HepG2 (cell line): ENCODE results near the gene GABRB3. TPM values are rescaled to one million over a fixed set of nuclear protein-coding genes. Genes with fewer than 3 reads are reported as not detected.

Experiments
- ATAC-seq: fragments of 200-7000 bp; cut with Tn5 transposase; 3 replicates; pipeline ENCODE4 v1.9.1; 2020; ENCODE audit warnings: mild to moderate bottlenecking, moderate library complexity
- BruUV-seq: library from RNA; stranded (reverse); fragments of 400-500 nt; replicated peaks from 2 replicates; lab custom pipeline; 2021; lab: Mats Ljungman, UMichigan
- CTCF ChIA-PET: fragments of 300-600 bp; formaldehyde crosslinking; extraction: SDS; loops from one replicate; lab custom pipeline; 2021; ENCODE audit warnings: low total read pairs, inconsistent platforms, low intra/inter-chr PET ratio; lab: Yijun Ruan, JAX
- POLR2A ChIA-PET: fragments of 350-600 bp; sonication (Branson Sonifier 250); formaldehyde crosslinking; loops from one replicate; lab custom pipeline; 2020; ENCODE audit warnings: antibody characterized with exemption, inconsistent platforms; lab: Yijun Ruan, JAX
- DNase-seq: peaks from one replicate; pipeline ENCODE4 v3.0.0-alpha.2; 2015; ENCODE audit warnings: low spot score
- FAIRE-seq: peaks from 3 replicates; lab custom pipeline; 2011; peaks lifted over from hg19 to GRCh38; lab: Jason Lieb, UNC
- H2AFZ ChIP-seq: one replicate; pipeline ENCODE4 v1.6.1; 2011; ENCODE audit warnings: low read length, inconsistent platforms
- H3K27ac ChIP-seq: fragments of 300-600 bp; 3 replicates; pipeline ENCODE4 v1.8.0; 2011; ENCODE audit warnings: mixed run types, mild to moderate bottlenecking, mixed read lengths, low read length, inconsistent platforms; ENCODE audit not compliant: insufficient read depth; ENCODE audit errors: extremely low read length
- H3K27me3 ChIP-seq, 2 experiments: fragments of 200-600 bp in 1 of 2; 2 replicates in 1 of 2; 3 replicates in 1 of 2; pipeline versions ENCODE4 v1.6.0 to v1.8.0; 2011; ENCODE audit warnings: low read length in 2 of 2, mild to moderate bottlenecking in 2 of 2, moderate library complexity in 2 of 2, inconsistent platforms in 1 of 2; ENCODE audit not compliant: insufficient read depth in 2 of 2, control insufficient read depth in 1 of 2
- H3K36me3 ChIP-seq, 2 experiments: fragments of 200-600 bp in 1 of 2; replicated peaks in 1 of 2; 2 replicates in 1 of 2; 3 replicates in 1 of 2; pipeline versions ENCODE4 v1.5.1 to v1.8.0; 2011; ENCODE audit warnings: low read length in 2 of 2, inconsistent platforms in 1 of 2; ENCODE audit not compliant: insufficient read depth in 2 of 2, control insufficient read depth in 1 of 2
- H3K4me1 ChIP-seq: 2 replicates; pipeline ENCODE4 v1.5.1; 2012; ENCODE audit warnings: low read length, inconsistent platforms; ENCODE audit not compliant: insufficient read depth
- H3K4me2 ChIP-seq: 2 replicates; pipeline ENCODE4 v1.6.0; 2011; ENCODE audit warnings: low read depth, low read length, inconsistent platforms
- H3K4me3 ChIP-seq, 3 experiments: fragments of 200-600 bp in 1 of 3; sonication (generic), shearing (Covaris generic) in 1 of 3; replicated peaks in 1 of 3; 2 replicates each; pipeline ENCODE4 v1.5.1; 2011 to 2016; ENCODE audit warnings: low read length in 3 of 3, inconsistent platforms in 2 of 3, low read depth in 2 of 3, mild to moderate bottlenecking in 2 of 3, control low read depth in 1 of 3, mixed read lengths in 1 of 3; ENCODE audit not compliant: insufficient read depth in 1 of 3
- H3K79me2 ChIP-seq: one replicate; pipeline ENCODE4 v1.6.1; 2011; ENCODE audit warnings: low read length, inconsistent platforms; ENCODE audit not compliant: insufficient read depth
- H3K9ac ChIP-seq: 2 replicates; pipeline ENCODE4 v1.6.0; 2011; ENCODE audit warnings: mild to moderate bottlenecking, low read depth, low read length, inconsistent platforms; ENCODE audit not compliant: insufficient read depth
- H3K9me3 ChIP-seq: 2 replicates; pipeline ENCODE4 v1.5.1; 2012; ENCODE audit warnings: mild to moderate bottlenecking, low read length
- H4K20me1 ChIP-seq: 2 replicates; pipeline ENCODE4 v1.6.0; 2011; ENCODE audit warnings: inconsistent platforms, mild to moderate bottlenecking, low read length, moderate library complexity; ENCODE audit not compliant: insufficient read depth
- AGO2 ChIP-seq: fragments of 200-400 bp; formaldehyde crosslinking; optimal IDR thresholded peaks from 2 replicates; pipeline ENCODE3; 2017; ENCODE audit warnings: mild to moderate bottlenecking, low read depth, low read length, moderate library complexity
- BATF2 ChIP-seq: sonication (generic); formaldehyde crosslinking; IDR thresholded peaks from 2 replicates; pipeline ENCODE4 v1.8.0; 2022; ENCODE audit warnings: mild to moderate bottlenecking, missing genetic modification reagents, moderate library complexity
- CENPX ChIP-seq: sonication (generic); formaldehyde crosslinking; IDR thresholded peaks from 2 replicates; pipeline ENCODE4 v1.9.0; 2021; ENCODE audit warnings: mild to moderate bottlenecking, missing genetic modification reagents, moderate library complexity
- NR3C1 ChIP-seq: sonication (generic); formaldehyde crosslinking; IDR thresholded peaks from 2 replicates; pipeline ENCODE4 v1.4.0; 2020; ENCODE audit warnings: missing genetic modification reagents
- PAF1 ChIP-seq: IDR thresholded peaks from 2 replicates; pipeline ENCODE4 v1.6.1; 2016; ENCODE audit warnings: missing genetic modification reagents, missing compliant biosample characterization
- PPARG ChIP-seq: conservative IDR thresholded peaks from 2 replicates; pipeline ENCODE4 v1.6.1; 2016; ENCODE audit warnings: missing biosample characterization, missing genetic modification reagents
- RBAK ChIP-seq: sonication (generic); formaldehyde crosslinking; IDR thresholded peaks from 2 replicates; pipeline ENCODE4 v1.5.1; 2020; ENCODE audit warnings: mild to moderate bottlenecking, missing genetic modification reagents
- REL ChIP-seq: sonication (generic); formaldehyde crosslinking; conservative IDR thresholded peaks from 2 replicates; pipeline ENCODE4 v1.8.0; 2022; ENCODE audit warnings: mild to moderate bottlenecking, missing genetic modification reagents, moderate library complexity
- SMAD9 ChIP-seq: sonication (generic); formaldehyde crosslinking; IDR thresholded peaks from 2 replicates; pipeline ENCODE4 v1.5.1; 2020; ENCODE audit warnings: mild to moderate bottlenecking, missing genetic modification reagents
- TAF1 ChIP-seq: sonication (generic); formaldehyde crosslinking; IDR thresholded peaks from 2 replicates; pipeline ENCODE4 v1.4.0; 2020; ENCODE audit warnings: missing genetic modification reagents
- TERF1 ChIP-seq: sonication (generic); formaldehyde crosslinking; IDR thresholded peaks from 2 replicates; pipeline ENCODE4 v1.8.0; 2022; ENCODE audit warnings: mild to moderate bottlenecking, missing genetic modification reagents, moderate library complexity
- ZBED4 ChIP-seq: sonication (generic); formaldehyde crosslinking; IDR thresholded peaks from 2 replicates; pipeline ENCODE4 v1.4.0; 2020; ENCODE audit warnings: missing genetic modification reagents, borderline replicate concordance
- ZNF17 ChIP-seq: sonication (generic); formaldehyde crosslinking; IDR thresholded peaks from 2 replicates; pipeline ENCODE4 v1.5.0; 2020; ENCODE audit warnings: mild to moderate bottlenecking, missing genetic modification reagents
- ZNF326 ChIP-seq: sonication (generic); formaldehyde crosslinking; IDR thresholded peaks from 2 replicates; pipeline ENCODE4 v1.4.0; 2020; ENCODE audit warnings: missing genetic modification reagents, borderline replicate concordance
- ZNF414 ChIP-seq: sonication (generic); formaldehyde crosslinking; IDR thresholded peaks from 2 replicates; pipeline ENCODE4 v1.5.0; 2020; ENCODE audit warnings: missing genetic modification reagents
- ZNF574 ChIP-seq: sonication (generic); formaldehyde crosslinking; IDR thresholded peaks from 2 replicates; pipeline ENCODE4 v1.4.0; 2020; ENCODE audit warnings: missing genetic modification reagents
- WGBS: methylation state at CpG from one replicate; pipeline ENCODE4 v1.1.6; 2017; ENCODE audit warnings: low lambda C conversion rate; 5-methylcytosine and 5-hydroxymethylcytosine counted together
- in situ Hi-C: cut with HindIII; loops from 2 replicates; pipeline ENCODE4 v1.10.0; 2017; ENCODE audit warnings: low pct_unique_long_range_greater_than_20kb; ENCODE audit not compliant: extremely low pct_ligation_motif_present
- intact Hi-C: fragments of 100-400 bp; cut with micrococcal nuclease; formaldehyde crosslinking; loops from one replicate; pipeline ENCODE4 v1.10.0; 2022; ENCODE audit not compliant: unreplicated experiment
- polyA plus RNA-seq, 8 experiments: library from polyadenylated mRNA; depleted of rRNA in 3 of 8; stranded (reverse) in 7 of 8; unstranded in 1 of 8; fragments of >200 nt; fragmentation: Illumina TruSeq in 4 of 8; extraction: Trizol in 4 of 8; gene quantifications; 2 replicates each; pipeline versions ENCODE4 v1.2.1 to v1.2.3, GENCODE V29; 2011 to 2016; ENCODE audit warnings: low read depth in 4 of 8, missing spikeins in 1 of 8, mixed read lengths in 1 of 8; ENCODE audit not compliant: insufficient read depth in 1 of 8
- total RNA-seq, 5 experiments: library from RNA; depleted of rRNA; stranded (reverse); fragments of >200 nt; fragmentation: Illumina TruSeq; extraction: Trizol; gene quantifications; 2 replicates each; pipeline ENCODE4 v1.2.3, GENCODE V29; 2016; ENCODE audit warnings: low read depth in 1 of 5

Gene GABRB3
- total and polyA plus RNA-seq, 2 of the 13 experiments (the other 11 are each of a cell fraction or from before 2014, with no cell fraction given) = not detected

GRCh38 chr15:26806151-26806550, 33.3 kb upstream of the GABRB3 start (continued):
- TF ChIP-seq TERF1 (no peak), ZBED4 (CRISPR knock-in tag) (no peak), PAF1 (CRISPR knock-in tag) (no peak), AGO2 (no peak), ZNF326 (CRISPR knock-in tag) (no peak)

- BruUV-seq = no TSS peak
- FAIRE-seq = no peak
- intact Hi-C loops (no loop called here), in situ Hi-C loops (no loop called here)
- H4K20me1 ChIP-seq = no peaks in the 10 kb centered on the region
- ChIA-PET CTCF (no interaction called here), POLR2A (no interaction called here)
- H3K79me2 ChIP-seq = no peaks in the 10 kb centered on the region
- no peak overlapping the region for H2AFZ ChIP-seq
- no peak overlapping the region for H3K4me3 ChIP-seq
- no peak overlapping the region for H3K4me2 ChIP-seq
- no peaks in the 10 kb centered on the region for H3K4me1 ChIP-seq
- DNase-seq = no peak
- H3K27ac ChIP-seq = no peak overlapping the region
- no peaks in the 10 kb centered on the region for H3K27me3 ChIP-seq
- no peaks in the 10 kb centered on the region for H3K36me3 ChIP-seq
- no peak for ATAC-seq
- H3K9me3 ChIP-seq = no peaks in the 10 kb centered on the region
- H3K9ac ChIP-seq = no peak overlapping the region
- 26% methylated on average over 5 of the region's 5 CpGs for WGBS
- TF ChIP-seq RBAK (CRISPR knock-in tag) (no peak), ZNF574 (CRISPR knock-in tag) (no peak), NR3C1 (CRISPR knock-in tag) (no peak), CENPX (no peak), ZNF414 (CRISPR knock-in tag) (no peak), TAF1 (CRISPR knock-in tag) (no peak), PPARG (CRISPR knock-in tag) (no peak), SMAD9 (CRISPR knock-in tag) (no peak), REL (CRISPR knock-in tag) (no peak), BATF2 (no peak), ZNF17 (CRISPR knock-in tag) (no peak)
These were observed 32.6 kb upstream of the GABRB3 start for GRCh38 chr15:26805470-26805869.
